Activated naive CD8-positive, alpha-beta T cell treated with anti-CD3 and anti-CD28 coated beads, Interleukin-2, amount 50 U/mL, for 24 hours (primary cell): ENCODE measurements around the gene HSP90AA1.
"Not testable (repeated sequence)": the region's sequence is repeated elsewhere in the genome, so short reads cannot be mapped to it uniquely, and the experiment has no call there.

Source experiments
- ATAC-seq: fragments of 150-1000 bp; cut with Tn5 transposase; one replicate; pipeline ENCODE4 v1.10.0; 2021
- DNase-seq: peaks from one replicate; pipeline ENCODE4 v3.0.0; 2021
- H3K27ac Mint-ChIP-seq: one replicate; pipeline ENCODE4 v1.8.0; 2021; ENCODE audit warnings: mild to moderate bottlenecking, mixed read lengths
- H3K27me3 Mint-ChIP-seq: one replicate; pipeline ENCODE4 v1.8.0; 2021; ENCODE audit warnings: mixed read lengths
- H3K36me3 Mint-ChIP-seq: one replicate; pipeline ENCODE4 v1.8.0; 2021; ENCODE audit warnings: low read depth, mixed read lengths
- H3K4me1 Mint-ChIP-seq: one replicate; pipeline ENCODE4 v1.8.0; 2021; ENCODE audit warnings: mixed read lengths
- H3K4me3 Mint-ChIP-seq: one replicate; pipeline ENCODE4 v1.8.0; 2021; ENCODE audit warnings: mild to moderate bottlenecking, moderate library complexity, mixed read lengths
- H3K9me3 Mint-ChIP-seq: one replicate; pipeline ENCODE4 v1.8.0; 2021; ENCODE audit warnings: mixed read lengths

HSP90AA1 gene

GRCh38 chr14:102085488-102085887 lies 1.4 kb downstream of the HSP90AA1 start:
- ATAC-seq (no peak), DNase-seq (no peak)
- Mint-ChIP-seq H3K9me3 (no peaks in the 10 kb centered on the region), H3K4me3 (peak overlapping the region; percentile 85), H3K27ac (peak overlapping the region; percentile 97), H3K27me3 (no peaks in the 10 kb centered on the region), H3K4me1 (peaks cover 76% of the 10 kb centered on the region), H3K36me3 (peaks cover 62% of the 10 kb centered on the region)

- Mint-ChIP-seq H3K4me3 (peak overlapping the region; percentile 85), H3K9me3 (no peaks in the 10 kb centered on the region)
These were observed 1.9 kb downstream of the HSP90AA1 start for GRCh38 chr14:102084931-102085330.

GRCh38 chr14:102084522-102084921 lies 2.3 kb downstream of the HSP90AA1 start:
- Mint-ChIP-seq H3K36me3 (peaks cover 72% of the 10 kb centered on the region), H3K27ac (peak overlapping the region; percentile 97), H3K4me3 (peak overlapping the region; percentile 85), H3K4me1 (peaks cover 73% of the 10 kb centered on the region)
- not testable (repeated sequence) for DNase-seq, H3K9me3 Mint-ChIP-seq, ATAC-seq, H3K27me3 Mint-ChIP-seq

More at GRCh38 chr14:102084931-102085330, 1.9 kb downstream of the HSP90AA1 start:
- Mint-ChIP-seq H3K4me1 (peaks cover 77% of the 10 kb centered on the region), H3K36me3 (peaks cover 68% of the 10 kb centered on the region), H3K27me3 (no peaks in the 10 kb centered on the region), H3K27ac (peak overlapping the region; percentile 97)
- ATAC-seq (no peak), DNase-seq (no peak)

- no peak for DNase-seq
- peak overlapping the region; percentile 85 for H3K4me3 Mint-ChIP-seq
- H3K36me3 Mint-ChIP-seq: peaks cover 79% of the 10 kb centered on the region
- no peak for ATAC-seq
- peak overlapping the region; percentile 97 for H3K27ac Mint-ChIP-seq
- no peaks in the 10 kb centered on the region for H3K27me3 Mint-ChIP-seq
- H3K9me3 Mint-ChIP-seq: no peaks in the 10 kb centered on the region
- peaks cover 55% of the 10 kb centered on the region for H3K4me1 Mint-ChIP-seq
These were observed 5.4 kb downstream of the HSP90AA1 start for GRCh38 chr14:102081231-102082080.

- Mint-ChIP-seq H3K9me3 (no peaks in the 10 kb centered on the region), H3K4me1 (peaks cover 48% of the 10 kb centered on the region), H3K36me3 (peaks cover 70% of the 10 kb centered on the region), H3K27ac (peak overlapping the region; percentile 97), H3K27me3 (no peaks in the 10 kb centered on the region), H3K4me3 (peak overlapping the region; percentile 85)
- DNase-seq (no peak), ATAC-seq (no peak)
These were observed 6.4 kb downstream of the HSP90AA1 start for GRCh38 chr14:102080183-102081080.

- Mint-ChIP-seq H3K4me1 (peaks cover 40% of the 10 kb centered on the region), H3K9me3 (no peaks in the 10 kb centered on the region), H3K4me3 (no peak overlapping the region), H3K36me3 (peaks cover 62% of the 10 kb centered on the region), H3K27ac (peak overlapping the region; percentile 25), H3K27me3 (no peaks in the 10 kb centered on the region)
- ATAC-seq: no peak
- no peak for DNase-seq
These were observed 7.2 kb downstream of the HSP90AA1 start for GRCh38 chr14:102079700-102079979.

GRCh38 chr14:102078831-102079699 lies 7.8 kb downstream of the HSP90AA1 start:
- Mint-ChIP-seq H3K4me1 (peaks cover 34% of the 10 kb centered on the region), H3K27me3 (no peaks in the 10 kb centered on the region), H3K4me3 (no peak overlapping the region), H3K36me3 (peaks cover 62% of the 10 kb centered on the region), H3K9me3 (no peaks in the 10 kb centered on the region), H3K27ac (peak overlapping the region; percentile 65)
- ATAC-seq (no peak), DNase-seq (no peak)

- ATAC-seq, DNase-seq, H3K9me3 Mint-ChIP-seq, H3K27me3 Mint-ChIP-seq: not testable (repeated sequence)
- Mint-ChIP-seq H3K4me3 (peak overlapping the region; percentile 6), H3K27ac (peak overlapping the region; percentile 51), H3K4me1 (peaks cover 28% of the 10 kb centered on the region), H3K36me3 (peaks cover 55% of the 10 kb centered on the region)
These were observed 8.5 kb downstream of the HSP90AA1 start for GRCh38 chr14:102078361-102078791.

GRCh38 chr14:102077382-102077709 lies 9.5 kb downstream of the HSP90AA1 start:
- Mint-ChIP-seq H3K27me3 (no peaks in the 10 kb centered on the region), H3K4me3 (no peak overlapping the region), H3K27ac (peak overlapping the region; percentile 18), H3K4me1 (peaks cover 17% of the 10 kb centered on the region), H3K36me3 (peaks cover 45% of the 10 kb centered on the region), H3K9me3 (no peaks in the 10 kb centered on the region)
- ATAC-seq (peak; percentile 13), DNase-seq (no peak)

- no peaks in the 10 kb centered on the region for H3K9me3 Mint-ChIP-seq
- no peak overlapping the region for H3K27ac Mint-ChIP-seq
- H3K4me1 Mint-ChIP-seq: peaks cover 9% of the 10 kb centered on the region
- H3K4me3 Mint-ChIP-seq: no peak overlapping the region
- DNase-seq (no peak), ATAC-seq (no peak)
- H3K36me3 Mint-ChIP-seq: peaks cover 23% of the 10 kb centered on the region
- H3K27me3 Mint-ChIP-seq: no peaks in the 10 kb centered on the region
These were observed 11.7 kb downstream of the HSP90AA1 start for GRCh38 chr14:102075155-102075554.

GRCh38 chr14:102074415-102074964 lies 12.4 kb downstream of the HSP90AA1 start:
- H3K4me3 Mint-ChIP-seq: no peak overlapping the region
- H3K27ac Mint-ChIP-seq: no peak overlapping the region
- H3K27me3 Mint-ChIP-seq: no peaks in the 10 kb centered on the region
- peaks cover 9% of the 10 kb centered on the region for H3K4me1 Mint-ChIP-seq
- H3K9me3 Mint-ChIP-seq: no peaks in the 10 kb centered on the region
- no peak for ATAC-seq
- peaks cover 16% of the 10 kb centered on the region for H3K36me3 Mint-ChIP-seq
- DNase-seq: no peak

GRCh38 chr14:102071283-102071998 lies 15.4 kb downstream of the HSP90AA1 start:
- ATAC-seq: no peak
- DNase-seq: no peak
- peaks cover 11% of the 10 kb centered on the region for H3K4me1 Mint-ChIP-seq
- no peak overlapping the region for H3K4me3 Mint-ChIP-seq
- H3K9me3 Mint-ChIP-seq: no peaks in the 10 kb centered on the region
- no peak overlapping the region for H3K27ac Mint-ChIP-seq
- no peaks in the 10 kb centered on the region for H3K27me3 Mint-ChIP-seq
- peaks cover 6% of the 10 kb centered on the region for H3K36me3 Mint-ChIP-seq

GRCh38 chr14:102066041-102066451 lies 20.8 kb downstream of the HSP90AA1 start:
- DNase-seq: no peak
- H3K4me1 Mint-ChIP-seq: peaks cover 4% of the 10 kb centered on the region
- no peaks in the 10 kb centered on the region for H3K36me3 Mint-ChIP-seq
- H3K9me3 Mint-ChIP-seq: no peaks in the 10 kb centered on the region
- H3K27ac Mint-ChIP-seq: peak overlapping the region; percentile 14
- no peak overlapping the region for H3K4me3 Mint-ChIP-seq
- H3K27me3 Mint-ChIP-seq: no peaks in the 10 kb centered on the region
- ATAC-seq: peak; percentile 40
